NK-92 (cell line): ENCODE results near the gene SMCHD1.
"Not testable (repeated sequence)": the region's sequence is repeated elsewhere in the genome, so short reads cannot be mapped to it uniquely, and the experiment has no call there.

Experiments used
- DNase-seq: peaks from one replicate; lab custom pipeline; 2025; ENCODE audit not compliant: unreplicated experiment; lab: John Stamatoyannopoulos, UW

Gene SMCHD1

GRCh38 chr18:2850816-2851215, 195.3 kb downstream of the SMCHD1 start:
- no peak for DNase-seq

- DNase-seq, result no peak
Measured at GRCh38 chr18:2851771-2852170, 196.2 kb downstream of the SMCHD1 start.

- not testable (repeated sequence) for DNase-seq
Measured at GRCh38 chr18:2852460-2852859, 196.9 kb downstream of the SMCHD1 start.

- no peak for DNase-seq
Measured at GRCh38 chr18:2853173-2853925, 197.8 kb downstream of the SMCHD1 start.

- no peak for DNase-seq
Measured at GRCh38 chr18:2853926-2854664, 198.6 kb downstream of the SMCHD1 start.
